ENCODE measurements around the gene CHRNA10. TPM values are rescaled to one million over a fixed set of nuclear protein-coding genes. Genes with fewer than 3 reads are reported as not detected.

The CHRNA10 gene
- total and polyA plus RNA-seq, 10 donors, result 0.85 to 5.0 (median 2.0) TPM

GRCh38 chr11:3623121-3623520 lies 48.1 kb downstream of the CHRNA10 start:
- intact Hi-C loops (cut with DNase I; ENCODE audit: low total_unique reads), result no loop called here
- TF ChIP-seq CTCF (IDR thresholded peaks at IDR 0.05 in 8 of 11, conservative IDR thresholded peaks at IDR 0.05 in 3 of 11) (no peak), POLR2A (IDR thresholded peaks at IDR 0.05) (no peak), POLR2AphosphoS5 (IDR thresholded peaks at IDR 0.05) (no peak)
- Histone ChIP-seq H3K27me3 (replicated peaks in 1 of 7) (no peaks in the 10 kb centered on the region), H3K4me3 (no peak overlapping the region), H3K4me1 (peaks cover 0 to 7% (median 0%) of the 10 kb centered on the region in 6 donors), H3K9me3 (no peaks in the 10 kb centered on the region), H3K27ac (no peak overlapping the region), H3K36me3 (no peaks in the 10 kb centered on the region)
- DNase-seq, result peak; percentile 29
- WGBS, 5 donors, result 81 to 95% (median 89%) methylated on average over 5 of the region's 5 CpGs

- Histone ChIP-seq H3K27me3 (replicated peaks in 1 of 7) (no peaks in the 10 kb centered on the region), H3K27ac (no peak overlapping the region), H3K4me3 (no peak overlapping the region), H3K9me3 (no peaks in the 10 kb centered on the region), H3K36me3 (no peaks in the 10 kb centered on the region), H3K4me1 (peaks cover 0 to 7% (median 0%) of the 10 kb centered on the region in 6 donors)
- TF ChIP-seq CTCF (IDR thresholded peaks at IDR 0.05 in 8 of 11, conservative IDR thresholded peaks at IDR 0.05 in 3 of 11), result no peak
- WGBS, 5 donors, result 55 to 77% (median 68%) methylated on average over 4 of the region's 4 CpGs
- peak; percentile 54 for DNase-seq
- intact Hi-C loops (cut with DNase I; ENCODE audit: low total_unique reads), result no loop called here
Observed at GRCh38 chr11:3622521-3622920, 48.7 kb downstream of the CHRNA10 start.

GRCh38 chr11:3617990-3618389 lies 53.2 kb downstream of the CHRNA10 start:
- H3K27me3 ChIP-seq (replicated peaks in 1 of 7), result no peaks in the 10 kb centered on the region
- intact Hi-C loops (cut with DNase I; ENCODE audit: low total_unique reads), result no loop called here
- H3K36me3 ChIP-seq, result no peaks in the 10 kb centered on the region
- no peak overlapping the region for H3K27ac ChIP-seq
- 81 to 90% (median 85%) methylated on average over 8 of the region's 8 CpGs for WGBS, 5 donors
- TF ChIP-seq CTCF (IDR thresholded peaks at IDR 0.05 in 8 of 11, conservative IDR thresholded peaks at IDR 0.05 in 3 of 11) (no peak), POLR2AphosphoS5 (IDR thresholded peaks at IDR 0.05) (no peak), POLR2A (IDR thresholded peaks at IDR 0.05) (no peak)
- peak; percentile 36 for DNase-seq
- no peak overlapping the region for H3K4me3 ChIP-seq
- peaks cover 0 to 16% (median 4%) of the 10 kb centered on the region in 6 donors for H3K4me1 ChIP-seq
- H3K9me3 ChIP-seq, result no peaks in the 10 kb centered on the region

- peaks cover 0 to 16% (median 4%) of the 10 kb centered on the region in 6 donors for H3K4me1 ChIP-seq
- H3K27me3 ChIP-seq (replicated peaks in 1 of 7), result no peaks in the 10 kb centered on the region
- DNase-seq, result peak; percentile 55
- TF ChIP-seq POLR2AphosphoS5 (IDR thresholded peaks at IDR 0.05) (no peak), CTCF (IDR thresholded peaks at IDR 0.05 in 8 of 11, conservative IDR thresholded peaks at IDR 0.05 in 3 of 11) (no peak), POLR2A (IDR thresholded peaks at IDR 0.05) (no peak)
- H3K36me3 ChIP-seq, result no peaks in the 10 kb centered on the region
- no peak overlapping the region for H3K4me3 ChIP-seq
- intact Hi-C loops (cut with DNase I; ENCODE audit: low total_unique reads), result no loop called here
- H3K9me3 ChIP-seq, result peaks cover 0 to 6% (median 4%) of the 10 kb centered on the region in 8 donors
- WGBS, 5 donors, result 73 to 87% (median 80%) methylated on average over 12 to 25 of the region's 25 CpGs
- H3K27ac ChIP-seq, result no peak overlapping the region
Observed at GRCh38 chr11:3616721-3617460, 54.3 kb downstream of the CHRNA10 start.

Measured in spleen (tissue), 11 donors.